ENCODE measurements around the gene SEPTIN8. TPM values are rescaled to one million over a fixed set of nuclear protein-coding genes. Genes with fewer than 3 reads are reported as not detected.

Gene SEPTIN8
- total RNA-seq, 1 donor = 3.8 TPM

DNA sequence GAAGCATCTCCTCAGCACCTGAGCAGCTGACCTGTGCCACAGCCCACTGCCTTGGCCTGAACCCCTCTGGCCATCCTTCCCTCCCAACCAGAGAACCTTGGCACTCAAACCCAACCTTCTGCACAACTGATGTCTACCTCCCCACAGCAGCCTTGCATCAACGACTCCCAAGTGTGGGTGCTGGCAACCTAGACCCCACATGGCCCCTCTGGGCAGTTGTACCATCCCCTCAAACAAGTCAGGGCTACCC is 10.3 kb downstream of the SEPTIN8 start:
- no peaks in the 10 kb centered on the region for H3K9me3 ChIP-seq (ENCODE audit: low read depth, low read length)
- peaks cover 5% of the 10 kb centered on the region for H3K4me1 ChIP-seq (ENCODE audit: insufficient read depth, low read length)
- no peaks in the 10 kb centered on the region for H3K27me3 ChIP-seq (ENCODE audit: insufficient read depth, low read length)
- no peak overlapping the region for H3K4me3 ChIP-seq (ENCODE audit: low read length)

DNA sequence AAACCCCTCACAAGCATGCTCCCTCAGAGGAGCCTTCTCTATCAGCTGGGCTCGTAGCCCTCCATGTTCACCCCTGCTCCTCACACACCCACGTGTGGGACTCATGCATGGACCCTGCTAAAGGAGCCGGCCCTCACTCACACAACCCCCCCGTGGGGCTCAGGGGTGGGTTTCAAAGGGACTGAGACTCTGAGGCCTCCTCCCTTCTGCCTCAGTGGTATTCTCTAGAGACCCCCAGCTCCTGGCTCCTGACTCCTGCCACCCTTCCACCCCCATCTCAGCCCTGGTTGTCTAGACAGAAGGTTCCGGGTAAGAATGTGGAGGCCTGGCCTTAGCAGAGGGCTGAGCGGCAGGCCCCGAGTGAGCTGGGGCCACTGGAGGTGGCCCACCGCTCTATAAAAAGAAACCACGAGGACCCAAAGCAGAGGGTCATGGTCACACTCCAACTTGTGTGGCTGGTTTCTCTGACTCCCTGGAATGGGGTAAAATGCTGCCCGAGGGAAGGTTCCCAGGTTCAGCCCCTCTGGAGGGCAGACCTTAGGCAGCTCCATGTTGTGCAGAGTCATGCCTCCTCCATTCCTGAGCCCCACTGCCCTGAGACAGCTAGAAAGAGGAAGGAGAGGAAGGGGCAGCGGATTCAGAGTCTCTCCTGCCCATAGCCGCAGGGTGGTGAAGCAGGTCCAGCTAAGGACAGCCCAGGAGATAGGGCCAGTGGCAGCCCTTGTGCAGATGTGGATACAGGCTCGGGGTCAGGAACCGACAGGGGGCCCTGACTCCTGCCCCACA is 10.8 kb downstream of the SEPTIN8 start:
- Histone ChIP-seq H3K4me1 (ENCODE audit: insufficient read depth, low read length) (peaks cover 5% of the 10 kb centered on the region), H3K27me3 (ENCODE audit: insufficient read depth, low read length) (no peaks in the 10 kb centered on the region), H3K9me3 (ENCODE audit: low read depth, low read length) (no peaks in the 10 kb centered on the region), H3K4me3 (ENCODE audit: low read length) (no peak overlapping the region)

DNA sequence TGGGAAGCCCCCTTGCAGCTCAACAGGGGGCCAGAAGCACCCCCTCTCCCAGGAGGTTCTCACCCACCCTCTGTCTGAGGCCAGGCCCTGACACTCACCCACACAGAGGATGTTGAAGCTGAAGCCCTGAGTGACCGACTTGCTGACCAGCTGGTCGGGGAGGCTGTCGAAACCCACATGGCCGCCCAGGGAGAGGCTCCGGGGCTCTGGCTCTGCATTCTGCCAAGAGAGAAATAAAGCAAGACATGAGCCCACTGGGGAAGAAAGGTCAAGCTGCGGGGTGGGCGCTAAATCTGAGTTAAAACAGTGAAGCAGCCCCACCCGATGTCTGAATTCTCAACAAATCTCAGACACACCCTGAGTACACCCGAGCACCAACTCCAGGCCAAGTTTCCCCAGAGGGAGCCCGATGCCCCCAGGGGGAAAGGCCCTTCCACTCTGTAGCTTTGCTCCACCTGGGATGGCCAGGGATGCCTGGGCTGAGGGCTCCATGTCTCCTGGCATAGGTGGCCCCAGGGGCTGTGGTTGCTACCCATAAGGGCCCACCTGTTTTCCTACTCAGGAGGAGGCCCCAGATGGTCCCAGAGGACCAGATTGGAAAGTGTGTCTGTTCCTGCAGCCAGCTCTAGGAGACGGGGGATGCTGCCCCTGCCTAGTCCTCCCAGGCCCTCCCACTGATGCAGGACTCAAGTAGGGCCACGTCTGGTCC is 11.6 kb downstream of the SEPTIN8 start:
- no peak overlapping the region for H3K4me3 ChIP-seq (ENCODE audit: low read length)
- no peaks in the 10 kb centered on the region for H3K27me3 ChIP-seq (ENCODE audit: insufficient read depth, low read length)
- peaks cover 5% of the 10 kb centered on the region for H3K4me1 ChIP-seq (ENCODE audit: insufficient read depth, low read length)
- no peaks in the 10 kb centered on the region for H3K9me3 ChIP-seq (ENCODE audit: low read depth, low read length)

DNA sequence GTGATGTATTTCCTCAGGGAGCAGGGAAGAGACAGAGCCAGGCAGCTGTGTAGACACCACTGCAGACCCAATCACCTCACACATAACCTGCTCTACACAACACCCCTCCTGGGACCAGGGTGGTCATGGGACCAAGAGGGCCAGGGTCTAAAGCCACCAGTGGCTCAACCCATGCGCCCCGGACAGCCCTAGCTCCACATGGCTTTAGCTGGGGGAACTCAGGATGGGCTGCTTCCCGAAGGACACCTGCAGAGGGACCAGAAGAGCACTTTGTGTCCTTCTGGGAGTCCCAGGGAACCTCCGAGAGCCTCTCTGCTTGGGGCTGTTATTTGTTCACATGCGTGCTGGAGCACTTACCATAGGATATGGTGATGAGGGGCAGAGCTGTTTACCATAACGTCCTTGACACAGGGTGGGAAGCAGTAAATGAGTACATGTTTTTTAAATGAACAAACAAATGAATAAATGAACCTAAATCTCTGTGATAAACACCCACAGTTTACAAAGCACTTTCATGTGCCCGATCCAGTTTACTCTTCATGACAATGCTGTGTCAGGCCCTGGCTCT is 12.3 kb downstream of the SEPTIN8 start:
- no peaks in the 10 kb centered on the region for H3K9me3 ChIP-seq (ENCODE audit: low read depth, low read length)
- H3K27me3 ChIP-seq (ENCODE audit: insufficient read depth, low read length) = no peaks in the 10 kb centered on the region

DNA sequence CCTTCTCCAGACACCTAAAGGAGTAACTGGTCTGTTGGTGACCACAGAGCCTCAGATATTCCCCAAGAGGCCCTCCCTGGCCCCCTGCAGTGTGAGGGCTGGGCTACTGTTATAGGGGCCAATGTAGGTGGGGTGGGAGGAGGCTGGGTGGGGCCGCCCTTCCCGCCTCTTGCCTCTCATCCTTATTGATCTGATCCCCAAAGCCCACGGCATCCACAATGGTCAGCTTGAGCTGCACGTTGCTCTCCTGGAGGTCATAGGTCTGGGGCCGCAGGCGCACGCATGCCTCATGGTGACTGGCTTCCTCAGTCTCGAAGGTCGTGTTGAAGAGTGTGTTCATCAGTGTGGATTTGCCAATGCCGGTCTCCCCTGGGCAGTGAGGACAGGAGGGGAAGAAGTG is 13.0 kb downstream of the SEPTIN8 start:
- H3K4me3 ChIP-seq (ENCODE audit: low read length) = no peak overlapping the region
- peaks cover 5% of the 10 kb centered on the region for H3K4me1 ChIP-seq (ENCODE audit: insufficient read depth, low read length)
- no peaks in the 10 kb centered on the region for H3K9me3 ChIP-seq (ENCODE audit: low read depth, low read length)
- no peaks in the 10 kb centered on the region for H3K27me3 ChIP-seq (ENCODE audit: insufficient read depth, low read length)

More for the DNA sequence above, 12.3 kb downstream of the SEPTIN8 start:
- H3K4me3 ChIP-seq (ENCODE audit: low read length) = no peak overlapping the region
- H3K4me1 ChIP-seq (ENCODE audit: insufficient read depth, low read length) = peaks cover 5% of the 10 kb centered on the region

DNA sequence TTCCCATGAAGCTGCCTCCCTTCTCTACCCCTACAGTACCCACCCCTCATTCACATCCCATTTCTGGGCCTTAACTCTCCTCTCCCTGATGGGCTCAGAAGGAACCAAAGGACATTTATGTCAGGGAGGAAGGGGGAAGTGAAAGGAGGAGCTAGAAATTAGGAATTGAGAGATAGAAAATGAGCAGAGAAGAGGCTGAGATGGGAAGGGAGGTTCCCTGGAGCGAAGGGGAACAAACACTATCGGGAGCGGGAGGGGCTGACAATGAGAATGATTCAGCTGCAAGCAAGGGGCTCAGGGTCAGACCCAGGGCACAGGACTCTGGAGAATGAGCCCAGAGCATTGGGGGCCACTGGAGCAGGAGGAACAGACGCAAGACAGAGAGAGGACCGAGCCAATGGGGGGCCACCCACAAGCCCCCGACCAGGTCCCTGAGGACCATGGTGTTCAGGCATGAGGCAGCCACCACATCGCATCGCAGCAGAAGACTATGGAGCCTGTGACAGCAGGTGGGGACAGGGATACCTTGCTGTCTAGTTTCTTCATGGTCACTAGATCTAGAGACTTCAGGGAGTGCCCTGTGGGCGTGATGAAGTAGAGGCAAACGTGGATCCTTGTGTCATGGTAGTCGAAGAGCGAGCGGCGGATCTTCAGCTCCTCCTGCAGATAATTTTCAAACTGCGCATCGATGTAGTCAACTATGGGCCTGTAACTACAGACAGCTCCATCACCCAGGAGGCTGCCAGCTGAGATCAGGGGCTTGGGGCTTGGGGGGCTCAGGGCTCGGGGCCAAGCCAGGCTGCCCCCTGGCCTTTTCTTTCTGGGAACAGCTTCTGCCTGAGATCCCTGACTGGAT is 13.6 kb downstream of the SEPTIN8 start:
- Histone ChIP-seq H3K27me3 (ENCODE audit: insufficient read depth, low read length) (no peaks in the 10 kb centered on the region), H3K9me3 (ENCODE audit: low read depth, low read length) (no peaks in the 10 kb centered on the region), H3K4me1 (ENCODE audit: insufficient read depth, low read length) (peaks cover 5% of the 10 kb centered on the region)

DNA sequence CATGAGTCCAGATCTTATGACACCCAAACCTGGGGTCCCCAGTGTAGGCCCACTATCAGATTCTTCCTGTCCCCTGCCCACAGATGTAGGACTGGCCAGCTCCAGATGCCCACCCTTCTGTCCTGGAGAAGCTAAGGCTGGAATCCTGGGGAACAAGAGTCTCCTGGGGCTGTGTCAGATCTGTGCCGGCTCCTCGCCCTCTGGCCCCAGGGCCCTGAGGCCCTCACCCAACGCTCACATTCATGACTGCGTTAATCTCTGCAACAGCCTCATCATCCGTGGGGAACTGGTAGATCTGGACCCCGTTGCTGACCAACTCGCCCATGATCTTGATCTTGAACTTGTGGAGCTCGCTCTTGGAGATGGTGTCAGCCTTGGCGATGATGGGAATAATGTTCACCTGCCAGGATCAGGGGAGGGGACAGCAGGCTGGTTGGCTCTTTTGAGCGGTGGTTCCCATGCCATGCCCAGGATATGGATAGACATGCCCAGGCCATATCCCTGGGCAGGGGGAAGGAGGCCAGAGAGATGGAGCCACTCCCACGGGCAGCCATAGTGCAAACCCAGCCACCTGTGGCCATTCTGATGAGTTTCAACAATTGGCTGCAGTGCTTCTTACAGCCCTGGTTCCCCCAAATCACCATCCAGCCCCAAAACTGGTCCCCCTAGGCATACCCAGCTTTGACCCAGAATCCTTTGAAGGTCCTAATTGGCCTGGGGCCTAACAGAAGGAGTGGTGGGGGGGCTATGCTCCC is 14.6 kb downstream of the SEPTIN8 start:
- Histone ChIP-seq H3K27me3 (ENCODE audit: insufficient read depth, low read length) (no peaks in the 10 kb centered on the region), H3K9me3 (ENCODE audit: low read depth, low read length) (no peaks in the 10 kb centered on the region), H3K4me3 (ENCODE audit: low read length) (no peak overlapping the region), H3K4me1 (ENCODE audit: insufficient read depth, low read length) (peaks cover 5% of the 10 kb centered on the region)

More for the DNA sequence above, 13.6 kb downstream of the SEPTIN8 start:
- H3K4me3 ChIP-seq (ENCODE audit: low read length) = no peak overlapping the region

DNA sequence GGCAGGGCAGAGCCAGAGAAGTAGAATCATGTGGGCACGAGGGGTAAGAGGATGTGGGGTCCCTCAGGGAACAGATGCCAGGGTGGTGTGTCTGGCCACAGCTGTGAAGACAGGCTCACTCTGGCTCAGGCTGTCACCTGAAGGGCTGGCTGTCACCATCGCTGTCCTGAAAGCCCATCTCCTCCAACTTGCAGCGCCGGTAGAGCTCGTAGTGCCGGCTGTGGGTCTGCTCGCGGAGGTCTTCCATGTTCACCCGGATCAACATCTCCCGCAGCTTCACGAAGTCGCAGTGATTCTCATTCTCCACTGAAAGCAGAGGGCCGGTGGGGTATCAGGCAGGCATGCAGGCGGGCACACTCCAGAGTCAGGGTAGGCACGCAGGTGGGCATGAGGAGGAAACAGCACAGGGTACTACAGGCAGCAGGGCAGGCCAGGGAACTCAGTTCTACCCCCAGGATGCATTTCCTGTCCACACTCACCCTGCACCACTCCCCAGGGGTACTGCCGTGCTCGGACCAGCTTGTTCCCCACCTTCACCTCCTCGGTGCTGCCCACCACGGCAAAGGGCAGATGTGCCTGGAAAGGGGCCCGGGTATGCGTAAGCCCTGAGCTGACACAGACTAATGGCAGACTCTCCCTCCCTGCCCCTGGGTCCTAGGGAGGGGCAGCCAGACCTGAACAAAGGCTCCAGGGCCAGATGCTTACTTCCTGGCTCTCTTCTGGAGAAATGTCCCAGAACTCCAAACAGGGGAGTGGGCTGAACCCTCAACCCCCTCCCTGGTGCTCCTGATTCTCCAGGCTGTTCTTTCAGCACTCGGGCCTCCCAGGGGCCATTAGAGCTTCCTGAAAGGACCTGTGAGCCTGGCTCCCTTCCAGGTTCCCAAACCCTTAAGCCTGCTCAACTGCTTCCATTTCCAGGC is 15.5 kb downstream of the SEPTIN8 start:
- Histone ChIP-seq H3K27me3 (ENCODE audit: insufficient read depth, low read length) (no peaks in the 10 kb centered on the region), H3K9me3 (ENCODE audit: low read depth, low read length) (no peaks in the 10 kb centered on the region), H3K4me3 (ENCODE audit: low read length) (no peak overlapping the region), H3K4me1 (ENCODE audit: insufficient read depth, low read length) (peaks cover 5% of the 10 kb centered on the region)

DNA sequence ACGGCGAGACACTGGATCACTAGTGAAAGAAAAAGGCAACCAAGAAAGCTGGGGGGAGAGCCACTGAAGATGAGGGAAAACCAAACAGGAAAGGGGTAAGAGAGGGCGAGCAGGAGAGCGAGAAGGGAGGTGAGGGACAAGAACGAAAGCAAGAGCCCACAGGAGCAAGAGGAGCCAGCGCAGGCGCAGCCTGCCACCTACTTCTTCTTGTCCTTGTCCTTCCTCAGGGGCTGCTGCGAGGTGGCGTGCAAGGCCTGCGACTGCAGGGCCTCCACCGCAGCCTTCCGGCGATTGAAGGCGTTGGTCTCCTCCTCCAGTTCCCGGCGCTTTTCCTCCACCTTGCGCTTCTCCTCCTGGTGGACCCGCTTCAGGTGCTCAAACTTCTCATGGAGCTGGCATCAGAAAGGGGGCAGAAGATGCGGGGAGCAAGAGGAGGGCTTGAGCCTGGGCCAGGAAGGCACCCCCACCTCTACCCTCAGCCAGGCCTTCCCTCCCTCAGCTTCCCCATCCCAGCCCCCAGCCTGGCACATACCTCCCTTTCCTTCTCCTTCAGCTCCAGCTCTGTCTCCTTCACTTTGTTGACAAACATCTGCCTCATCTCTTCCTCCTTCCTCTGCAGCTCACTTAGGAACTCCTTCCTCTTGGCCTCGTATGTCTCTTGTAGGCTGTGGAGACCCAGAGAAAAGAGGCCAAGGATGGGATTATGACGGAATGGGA is 16.3 kb downstream of the SEPTIN8 start:
- no peaks in the 10 kb centered on the region for H3K9me3 ChIP-seq (ENCODE audit: low read depth, low read length)
- no peaks in the 10 kb centered on the region for H3K27me3 ChIP-seq (ENCODE audit: insufficient read depth, low read length)
- peaks cover 5% of the 10 kb centered on the region for H3K4me1 ChIP-seq (ENCODE audit: insufficient read depth, low read length)
- H3K4me3 ChIP-seq (ENCODE audit: low read length) = no peak overlapping the region

DNA sequence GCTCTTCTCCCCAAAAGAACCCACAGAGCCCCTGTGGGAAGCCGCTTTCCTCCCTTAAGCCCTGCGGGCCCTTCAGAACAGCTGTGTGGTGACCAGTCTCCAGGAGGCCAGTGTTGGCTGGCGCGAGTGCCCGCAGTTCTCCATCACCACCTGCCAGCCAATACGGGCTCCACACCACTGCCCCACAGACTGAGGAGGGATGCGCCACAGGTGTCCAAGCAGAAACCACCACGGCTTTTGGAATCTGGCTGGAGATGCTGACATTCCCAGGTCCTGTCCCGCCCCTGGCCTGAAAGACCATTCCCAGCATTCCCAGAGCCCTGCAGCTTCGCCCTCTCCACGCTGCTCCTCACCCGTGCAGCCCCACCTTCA is 17.0 kb downstream of the SEPTIN8 start:
- H3K9me3 ChIP-seq (ENCODE audit: low read depth, low read length) = no peaks in the 10 kb centered on the region
- peaks cover 5% of the 10 kb centered on the region for H3K4me1 ChIP-seq (ENCODE audit: insufficient read depth, low read length)
- no peak overlapping the region for H3K4me3 ChIP-seq (ENCODE audit: low read length)
- H3K27me3 ChIP-seq (ENCODE audit: insufficient read depth, low read length) = no peaks in the 10 kb centered on the region

DNA sequence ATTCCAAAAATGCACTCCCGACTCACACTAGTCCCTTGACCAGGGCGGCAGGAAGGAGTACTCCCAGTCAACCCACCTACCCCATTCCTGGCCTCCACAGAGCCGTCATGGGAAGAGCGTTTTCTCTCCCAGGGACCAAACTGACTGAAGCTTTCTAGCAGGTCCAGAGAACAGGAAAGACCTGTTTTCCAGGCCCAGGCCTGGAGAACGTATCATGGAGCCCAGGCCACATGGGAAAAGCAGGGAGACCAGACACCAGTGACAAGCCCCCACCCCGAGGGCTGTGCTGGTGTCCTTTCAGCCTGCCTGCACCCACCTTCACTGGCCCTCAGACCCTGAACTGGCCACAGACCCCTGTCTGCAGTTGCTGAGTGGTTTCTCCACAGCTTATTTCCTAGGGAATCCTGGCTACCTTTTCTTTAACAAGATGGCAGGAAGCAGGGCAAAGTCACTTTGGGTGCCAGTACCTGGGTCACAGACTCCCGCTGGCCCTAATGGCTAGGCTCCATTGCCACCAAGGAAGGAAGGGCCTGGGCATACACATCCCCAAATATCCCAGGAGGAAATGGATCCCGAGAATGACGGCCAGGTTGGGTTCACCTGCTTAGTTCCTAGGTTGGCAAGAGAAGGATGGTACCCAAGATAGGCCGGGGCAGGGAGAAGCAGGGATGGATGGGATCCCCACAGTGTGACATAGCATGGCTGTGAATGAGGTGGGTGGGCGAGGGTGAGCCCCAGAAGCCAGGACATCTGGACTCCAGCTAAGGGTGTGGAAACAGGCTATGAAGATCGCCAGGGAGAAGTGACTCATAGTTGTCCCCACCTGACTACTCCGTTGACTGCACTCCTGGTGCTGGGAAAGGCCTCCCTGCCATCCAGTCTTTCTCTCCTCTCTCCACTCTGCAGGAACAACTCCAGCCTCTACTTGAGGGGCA is 17.7 kb downstream of the SEPTIN8 start:
- H3K9me3 ChIP-seq (ENCODE audit: low read depth, low read length) = no peaks in the 10 kb centered on the region
- peaks cover 5% of the 10 kb centered on the region for H3K4me1 ChIP-seq (ENCODE audit: insufficient read depth, low read length)
- no peak overlapping the region for H3K4me3 ChIP-seq (ENCODE audit: low read length)
- H3K27me3 ChIP-seq (ENCODE audit: insufficient read depth, low read length) = no peaks in the 10 kb centered on the region

DNA sequence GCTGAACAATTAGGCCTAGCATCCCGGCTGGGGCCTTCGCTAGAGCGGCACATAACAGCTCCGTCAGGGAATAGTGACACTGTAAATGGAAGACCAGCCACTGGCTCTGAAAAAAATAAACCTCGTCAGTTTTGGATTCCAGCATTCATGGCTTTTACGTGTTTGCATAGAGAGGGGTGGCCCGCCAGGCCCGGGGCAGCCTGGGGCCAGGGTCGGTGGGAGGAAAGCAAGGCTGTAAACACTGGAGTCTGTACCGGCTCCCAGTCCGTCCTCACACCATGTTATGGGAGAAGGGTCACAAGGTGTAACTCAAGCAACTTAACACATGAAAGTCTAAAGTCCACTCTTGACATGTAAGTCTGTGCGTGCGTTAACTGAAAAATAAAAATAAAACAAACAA is 18.6 kb downstream of the SEPTIN8 start:
- Histone ChIP-seq H3K4me1 (ENCODE audit: insufficient read depth, low read length) (peaks cover 5% of the 10 kb centered on the region), H3K4me3 (ENCODE audit: low read length) (no peak overlapping the region), H3K27me3 (ENCODE audit: insufficient read depth, low read length) (no peaks in the 10 kb centered on the region), H3K9me3 (ENCODE audit: low read depth, low read length) (no peaks in the 10 kb centered on the region)
